Upper lobe of right lung (tissue), 1 donor: ENCODE results near the gene PA2G4. TPM values are rescaled to one million over a fixed set of nuclear protein-coding genes. Genes with fewer than 3 reads are reported as not detected.

Experiments
- ATAC-seq: fragments of 200-7000 bp; cut with Tn5 transposase; one replicate; pipeline ENCODE4 v1.9.1; 2020; ENCODE audit warnings: mild to moderate bottlenecking, moderate library complexity
- DNase-seq: peaks from one replicate; pipeline ENCODE4 v3.0.0-alpha.2; 2020
- H3K27ac ChIP-seq: fragments of 200-600 bp; one replicate; pipeline ENCODE4 v1.8.0; 2022
- H3K27me3 ChIP-seq: fragments of 200-600 bp; one replicate; pipeline ENCODE4 v1.8.0; 2022; ENCODE audit warnings: mild to moderate bottlenecking
- H3K36me3 ChIP-seq: fragments of 200-600 bp; one replicate; pipeline ENCODE4 v1.8.0; 2022
- H3K4me1 ChIP-seq: fragments of 200-600 bp; one replicate; pipeline ENCODE4 v1.8.0; 2022
- H3K4me3 ChIP-seq: fragments of 200-600 bp; one replicate; pipeline ENCODE4 v1.8.0; 2022; ENCODE audit warnings: mild to moderate bottlenecking
- H3K9me3 ChIP-seq: fragments of 200-600 bp; one replicate; pipeline ENCODE4 v1.8.0; 2022
- CTCF ChIP-seq: fragments of 200-600 bp; IDR thresholded peaks from one replicate; pipeline ENCODE4 v1.8.0; 2022; ENCODE audit warnings: antibody characterized with exemption
- intact Hi-C: fragments of 100-400 bp; cut with DNase I; formaldehyde crosslinking; loops from one replicate; pipeline ENCODE4 v1.11.0; 2022
- total RNA-seq: library from RNA; stranded (reverse); fragmentation: NEBNext Ultra II Directional; extraction: Animal tissue kit (Norgen Biotek cat#: 25700); gene quantifications from one replicate; pipeline ENCODE4 v1.2.1, GENCODE V29; 2021
- donor health status: DM: no; HTN: yes; CAD: no; lungs with severe emphysema.

PA2G4 gene
- total RNA-seq, 1 donor from 2014 or later: 71.4 TPM

GRCh38 chr12:56128670-56129205, 24.4 kb downstream of the PA2G4 start:
- H3K27me3 ChIP-seq: no peaks in the 10 kb centered on the region
- no peaks in the 10 kb centered on the region for H3K9me3 ChIP-seq
- DNase-seq (no peak), ATAC-seq (peak; percentile 0)
- H3K4me1 ChIP-seq: peaks cover 44% of the 10 kb centered on the region
- no peak for TF ChIP-seq CTCF
- H3K36me3 ChIP-seq: peaks cover 37% of the 10 kb centered on the region
- intact Hi-C loops: loop anchor here (10.0 kb wide), 1 partner anchor 46 kb away; no protein-coding TSS in a partner anchor
- H3K4me3 ChIP-seq: peak overlapping the region; percentile 77
- H3K27ac ChIP-seq: peak overlapping the region; percentile 79

GRCh38 chr12:56129206-56129941, 25.0 kb downstream of the PA2G4 start:
- Histone ChIP-seq H3K4me3 (peak overlapping the region; percentile 77), H3K27me3 (no peaks in the 10 kb centered on the region), H3K9me3 (no peaks in the 10 kb centered on the region), H3K27ac (peak overlapping the region; percentile 79), H3K36me3 (peaks cover 44% of the 10 kb centered on the region), H3K4me1 (peaks cover 42% of the 10 kb centered on the region)
- TF ChIP-seq CTCF: no peak
- intact Hi-C loops: loop anchor here (10.0 kb wide), 1 partner anchor 45 kb away; no protein-coding TSS in a partner anchor
- peak; percentile 66 for ATAC-seq
- peak; percentile 88 for DNase-seq

GRCh38 chr12:56129942-56130495, 25.7 kb downstream of the PA2G4 start:
- Histone ChIP-seq H3K27me3 (no peaks in the 10 kb centered on the region), H3K4me3 (peak overlapping the region; percentile 77), H3K36me3 (peaks cover 50% of the 10 kb centered on the region), H3K27ac (peak overlapping the region; percentile 79), H3K9me3 (no peaks in the 10 kb centered on the region), H3K4me1 (peaks cover 36% of the 10 kb centered on the region)
- no peak for DNase-seq
- ATAC-seq: no peak
- intact Hi-C loops: loop anchor here (10.0 kb wide), 1 partner anchor 45 kb away; no protein-coding TSS in a partner anchor
- TF ChIP-seq CTCF: no peak

- Histone ChIP-seq H3K4me1 (peaks cover 27% of the 10 kb centered on the region), H3K4me3 (no peak overlapping the region), H3K27me3 (no peaks in the 10 kb centered on the region), H3K36me3 (peaks cover 59% of the 10 kb centered on the region), H3K9me3 (no peaks in the 10 kb centered on the region), H3K27ac (no peak overlapping the region)
- DNase-seq (no peak), ATAC-seq (no peak)
- intact Hi-C loops: no loop called here
- TF ChIP-seq CTCF: no peak
Observed at GRCh38 chr12:56130876-56131275, 26.5 kb downstream of the PA2G4 start.

- Histone ChIP-seq H3K4me1 (peaks cover 5% of the 10 kb centered on the region), H3K36me3 (peaks cover 99% of the 10 kb centered on the region), H3K27ac (no peak overlapping the region), H3K9me3 (no peaks in the 10 kb centered on the region), H3K27me3 (no peaks in the 10 kb centered on the region), H3K4me3 (no peak overlapping the region)
- no peak for TF ChIP-seq CTCF
- ATAC-seq (no peak), DNase-seq (no peak)
- intact Hi-C loops: no loop called here
Observed at GRCh38 chr12:56134897-56135296, 30.5 kb downstream of the PA2G4 start.
